Measurements from ENCODE around the gene RGS16. TPM values are rescaled to one million over a fixed set of nuclear protein-coding genes. Genes with fewer than 3 reads are reported as not detected.

Gene RGS16
- polyA plus RNA-seq, 1 of the 3 experiments (the other 2 are of a cell fraction), result 0.79 TPM

DNA sequence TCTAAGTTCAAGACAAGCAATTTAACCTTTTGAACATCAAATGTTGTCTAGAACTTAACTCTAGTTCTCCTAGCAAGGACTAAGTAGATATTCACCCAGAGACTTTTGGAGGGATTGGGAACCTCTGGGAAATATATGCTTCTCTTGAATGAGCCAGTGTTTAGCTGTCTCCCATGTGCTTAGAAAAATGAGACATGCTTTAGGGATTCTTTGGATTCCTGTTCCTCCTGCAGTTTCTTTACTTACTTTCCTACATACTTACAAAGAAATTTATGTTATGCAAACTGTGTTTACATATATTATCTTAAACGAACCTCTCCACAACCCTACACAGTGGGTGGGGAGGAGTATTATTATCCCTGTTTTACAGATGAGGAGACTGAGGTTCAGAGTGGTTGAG is 54.4 kb downstream of the RGS16 start (continued):
- TF ChIP-seq, protein P1, sequence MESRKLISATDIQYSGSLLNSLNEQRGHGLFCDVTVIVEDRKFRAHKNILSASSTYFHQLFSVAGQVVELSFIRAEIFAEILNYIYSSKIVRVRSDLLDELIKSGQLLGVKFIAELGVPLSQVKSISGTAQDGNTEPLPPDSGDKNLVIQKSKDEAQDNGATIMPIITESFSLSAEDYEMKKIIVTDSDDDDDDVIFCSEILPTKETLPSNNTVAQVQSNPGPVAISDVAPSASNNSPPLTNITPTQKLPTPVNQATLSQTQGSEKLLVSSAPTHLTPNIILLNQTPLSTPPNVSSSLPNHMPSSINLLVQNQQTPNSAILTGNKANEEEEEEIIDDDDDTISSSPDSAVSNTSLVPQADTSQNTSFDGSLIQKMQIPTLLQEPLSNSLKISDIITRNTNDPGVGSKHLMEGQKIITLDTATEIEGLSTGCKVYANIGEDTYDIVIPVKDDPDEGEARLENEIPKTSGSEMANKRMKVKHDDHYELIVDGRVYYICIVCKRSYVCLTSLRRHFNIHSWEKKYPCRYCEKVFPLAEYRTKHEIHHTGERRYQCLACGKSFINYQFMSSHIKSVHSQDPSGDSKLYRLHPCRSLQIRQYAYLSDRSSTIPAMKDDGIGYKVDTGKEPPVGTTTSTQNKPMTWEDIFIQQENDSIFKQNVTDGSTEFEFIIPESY (IDR thresholded peaks at IDR 0.05; ENCODE audit: borderline replicate concordance, low read depth), result no peak
- TF ChIP-seq JUND (IDR thresholded peaks at IDR 0.05) (no peak), FOXJ3 (CRISPR knock-in tag; IDR thresholded peaks at IDR 0.05) (no peak), SMC3 (IDR thresholded peaks at IDR 0.05; ENCODE audit: low read depth, low read length) (no peak), ELF1 (IDR thresholded peaks at IDR 0.05) (no peak), SIN3A (IDR thresholded peaks at IDR 0.05; ENCODE audit: borderline replicate concordance, low read depth, low read length) (no peak), TCF12 (IDR thresholded peaks at IDR 0.05) (no peak)
- TF ChIP-seq, protein P2, sequence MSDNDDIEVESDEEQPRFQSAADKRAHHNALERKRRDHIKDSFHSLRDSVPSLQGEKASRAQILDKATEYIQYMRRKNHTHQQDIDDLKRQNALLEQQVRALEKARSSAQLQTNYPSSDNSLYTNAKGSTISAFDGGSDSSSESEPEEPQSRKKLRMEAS (IDR thresholded peaks at IDR 0.05; ENCODE audit: low read depth), result no peak

GRCh38 chr1:182549346-182549745 is 54.8 kb downstream of the RGS16 start:
- DNase-seq, result no peak
- H3F3A ChIP-seq (replicated peaks; ENCODE audit: insufficient read depth), result no peaks in the 10 kb centered on the region
- CTCF ChIA-PET, result no interaction called here
- TF ChIP-seq ELF1 (IDR thresholded peaks at IDR 0.05), result no peak
- TF ChIP-seq GATA2 (CRISPR knock-in tag; IDR thresholded peaks at IDR 0.05), result no peak
- TF ChIP-seq GABPA (IDR thresholded peaks at IDR 0.05; ENCODE audit: low read depth), result no peak
- no peak for TF ChIP-seq MEF2A (IDR thresholded peaks at IDR 0.05; ENCODE audit: borderline replicate concordance, low read depth)
- TF ChIP-seq SMC3 (IDR thresholded peaks at IDR 0.05; ENCODE audit: low read depth, low read length), result no peak
- no peak for TF ChIP-seq MXI1 (IDR thresholded peaks at IDR 0.05; ENCODE audit: low read depth, low read length)
- no peak for TF ChIP-seq SIN3A (IDR thresholded peaks at IDR 0.05; ENCODE audit: borderline replicate concordance, low read depth, low read length)
- TF ChIP-seq, protein P3, sequence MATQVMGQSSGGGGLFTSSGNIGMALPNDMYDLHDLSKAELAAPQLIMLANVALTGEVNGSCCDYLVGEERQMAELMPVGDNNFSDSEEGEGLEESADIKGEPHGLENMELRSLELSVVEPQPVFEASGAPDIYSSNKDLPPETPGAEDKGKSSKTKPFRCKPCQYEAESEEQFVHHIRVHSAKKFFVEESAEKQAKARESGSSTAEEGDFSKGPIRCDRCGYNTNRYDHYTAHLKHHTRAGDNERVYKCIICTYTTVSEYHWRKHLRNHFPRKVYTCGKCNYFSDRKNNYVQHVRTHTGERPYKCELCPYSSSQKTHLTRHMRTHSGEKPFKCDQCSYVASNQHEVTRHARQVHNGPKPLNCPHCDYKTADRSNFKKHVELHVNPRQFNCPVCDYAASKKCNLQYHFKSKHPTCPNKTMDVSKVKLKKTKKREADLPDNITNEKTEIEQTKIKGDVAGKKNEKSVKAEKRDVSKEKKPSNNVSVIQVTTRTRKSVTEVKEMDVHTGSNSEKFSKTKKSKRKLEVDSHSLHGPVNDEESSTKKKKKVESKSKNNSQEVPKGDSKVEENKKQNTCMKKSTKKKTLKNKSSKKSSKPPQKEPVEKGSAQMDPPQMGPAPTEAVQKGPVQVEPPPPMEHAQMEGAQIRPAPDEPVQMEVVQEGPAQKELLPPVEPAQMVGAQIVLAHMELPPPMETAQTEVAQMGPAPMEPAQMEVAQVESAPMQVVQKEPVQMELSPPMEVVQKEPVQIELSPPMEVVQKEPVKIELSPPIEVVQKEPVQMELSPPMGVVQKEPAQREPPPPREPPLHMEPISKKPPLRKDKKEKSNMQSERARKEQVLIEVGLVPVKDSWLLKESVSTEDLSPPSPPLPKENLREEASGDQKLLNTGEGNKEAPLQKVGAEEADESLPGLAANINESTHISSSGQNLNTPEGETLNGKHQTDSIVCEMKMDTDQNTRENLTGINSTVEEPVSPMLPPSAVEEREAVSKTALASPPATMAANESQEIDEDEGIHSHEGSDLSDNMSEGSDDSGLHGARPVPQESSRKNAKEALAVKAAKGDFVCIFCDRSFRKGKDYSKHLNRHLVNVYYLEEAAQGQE (IDR thresholded peaks at IDR 0.05; ENCODE audit: low read depth, low read length), result no peak
- TF ChIP-seq CTCF (IDR thresholded peaks at IDR 0.05), result no peak
- TF ChIP-seq, protein P4, sequence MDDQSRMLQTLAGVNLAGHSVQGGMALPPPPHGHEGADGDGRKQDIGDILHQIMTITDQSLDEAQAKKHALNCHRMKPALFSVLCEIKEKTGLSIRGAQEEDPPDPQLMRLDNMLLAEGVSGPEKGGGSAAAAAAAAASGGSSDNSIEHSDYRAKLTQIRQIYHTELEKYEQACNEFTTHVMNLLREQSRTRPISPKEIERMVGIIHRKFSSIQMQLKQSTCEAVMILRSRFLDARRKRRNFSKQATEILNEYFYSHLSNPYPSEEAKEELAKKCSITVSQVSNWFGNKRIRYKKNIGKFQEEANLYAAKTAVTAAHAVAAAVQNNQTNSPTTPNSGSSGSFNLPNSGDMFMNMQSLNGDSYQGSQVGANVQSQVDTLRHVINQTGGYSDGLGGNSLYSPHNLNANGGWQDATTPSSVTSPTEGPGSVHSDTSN (IDR thresholded peaks at IDR 0.05), result no peak
- no peak for TF ChIP-seq EP300 (IDR thresholded peaks at IDR 0.05; ENCODE audit: borderline replicate concordance in 1 of 2, low read depth in 1 of 2, low read length in 1 of 2)
- TF ChIP-seq POLR2AphosphoS5 (IDR thresholded peaks at IDR 0.05; ENCODE audit: low read depth, low read length), result no peak
- no peak for TF ChIP-seq TAF1 (IDR thresholded peaks at IDR 0.05; ENCODE audit: borderline replicate concordance, low read depth, low read length)
- TF ChIP-seq TCF12 (IDR thresholded peaks at IDR 0.05), result no peak
- no peaks in the 10 kb centered on the region for H3K4me1 ChIP-seq (ENCODE audit: control insufficient read depth in 1 of 2, insufficient read depth in 2 of 2, low read depth in 1 of 2, low read length in 1 of 2)
- H3K36me3 ChIP-seq (replicated peaks in 1 of 2; ENCODE audit: control insufficient read depth in 1 of 2, insufficient read depth in 2 of 2, low read length in 1 of 2), result no peaks in the 10 kb centered on the region
- no peaks in the 10 kb centered on the region for H3K9me3 ChIP-seq
- no peaks in the 10 kb centered on the region for H4K20me1 ChIP-seq (ENCODE audit: insufficient read depth)
- POLR2A ChIA-PET, result no interaction called here
- no peaks in the 10 kb centered on the region; the same call in 1 of the 2 replicates for H3K9me2 ChIP-seq
- H3K4me2 ChIP-seq, result no peak overlapping the region
- H2AFZ ChIP-seq (ENCODE audit: low read depth), result no peak overlapping the region
- no peaks in the 10 kb centered on the region for H3K27me3 ChIP-seq (ENCODE audit: insufficient read depth)
- H3K4me3 ChIP-seq (ENCODE audit: low read depth in 2 of 2, low read length in 1 of 2), result no peak overlapping the region
- no peaks in the 10 kb centered on the region for H3K79me2 ChIP-seq (ENCODE audit: insufficient read depth)
- H3K9ac ChIP-seq, result no peak overlapping the region
- no peak overlapping the region for H3K27ac ChIP-seq (ENCODE audit: low read depth in 2 of 2, low read length in 1 of 2)
